Type B pancreatic cell (in vitro differentiated cells): ENCODE measurements around the gene CCDC89. TPM values are rescaled to one million over a fixed set of nuclear protein-coding genes. Genes with fewer than 3 reads are reported as not detected.
"Not testable (repeated sequence)": the region's sequence is repeated elsewhere in the genome, so short reads cannot be mapped to it uniquely, and the experiment has no call there.

Experiments
- DNase-seq: peaks from one replicate; pipeline ENCODE4 v3.0.0; 2021; ENCODE audit warnings: mixed read lengths; ENCODE audit not compliant: unreplicated experiment; ENCODE audit errors: extremely low spot score
- H3K27ac Mint-ChIP-seq: 2 replicates; pipeline ENCODE4 v1.8.0; 2021; ENCODE audit warnings: mild to moderate bottlenecking, mixed read lengths
- H3K27me3 Mint-ChIP-seq: 2 replicates; pipeline ENCODE4 v1.8.0; 2021; ENCODE audit warnings: mixed read lengths
- H3K36me3 Mint-ChIP-seq: 2 replicates; pipeline ENCODE4 v1.8.0; 2021; ENCODE audit warnings: mixed read lengths
- H3K4me1 Mint-ChIP-seq: one replicate; pipeline ENCODE4 v1.8.0; 2021; ENCODE audit warnings: mixed read lengths; ENCODE audit not compliant: unreplicated experiment
- H3K4me3 Mint-ChIP-seq: 2 replicates; pipeline ENCODE4 v1.8.0; 2021; ENCODE audit warnings: mild to moderate bottlenecking, mixed read lengths
- H3K9me3 Mint-ChIP-seq: 2 replicates; pipeline ENCODE4 v1.8.0; 2021; ENCODE audit warnings: mixed read lengths
- total RNA-seq: library from RNA; stranded (reverse); gene quantifications from 2 replicates; pipeline ENCODE4 v1.2.1, GENCODE V29; 2021; ENCODE audit warnings: low replicate concordance
- TF ChIP-seq, protein P1 (sequence below): fragments of 200-600 bp; sonication (generic); conservative IDR thresholded peaks from 2 replicates; pipeline ENCODE4 v1.5.0; 2021; ENCODE audit warnings: antibody characterized with exemption, mild to moderate bottlenecking

CCDC89 gene
- total RNA-seq, 1 donor from 2014 or later, result 0.77 TPM

DNA sequence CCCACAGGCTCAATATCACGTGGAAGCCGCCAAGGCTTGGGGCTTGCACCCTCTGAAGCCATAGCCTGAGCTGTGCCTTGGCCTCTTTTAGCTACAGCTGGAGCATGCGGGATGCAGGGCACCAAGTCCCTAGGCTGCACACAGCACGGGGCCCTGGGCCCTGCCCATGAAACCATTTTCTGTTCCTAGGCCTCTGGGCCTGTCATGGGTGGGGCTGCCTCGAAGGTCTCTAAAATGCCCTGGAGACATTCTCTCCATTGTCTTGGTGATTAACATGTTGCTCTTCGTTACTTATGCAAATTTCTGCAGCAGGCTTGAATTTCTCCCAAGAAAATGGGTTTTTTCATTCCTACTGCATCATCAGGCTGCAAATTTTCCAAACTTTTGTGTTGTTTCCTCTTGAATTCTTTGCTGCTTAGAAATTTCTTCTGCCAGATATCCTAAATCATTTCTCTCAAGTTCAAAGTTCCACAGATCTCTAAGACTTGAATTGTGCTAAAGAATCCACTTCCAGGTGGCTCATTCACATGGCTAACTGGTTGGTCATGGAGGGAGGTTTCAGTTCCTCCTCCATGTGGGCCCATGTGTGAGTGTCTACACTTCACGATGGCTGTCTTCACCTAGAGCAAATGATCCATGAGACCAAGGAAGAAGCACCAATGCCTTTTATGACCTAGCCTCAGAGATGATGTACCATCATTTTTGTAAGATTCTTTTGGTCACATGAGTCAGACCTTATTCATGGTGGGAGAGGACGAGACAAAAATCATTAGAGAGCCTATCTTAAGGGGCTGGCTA lies 13.7 kb downstream of the CCDC89 start:
- TF ChIP-seq, protein P1, sequence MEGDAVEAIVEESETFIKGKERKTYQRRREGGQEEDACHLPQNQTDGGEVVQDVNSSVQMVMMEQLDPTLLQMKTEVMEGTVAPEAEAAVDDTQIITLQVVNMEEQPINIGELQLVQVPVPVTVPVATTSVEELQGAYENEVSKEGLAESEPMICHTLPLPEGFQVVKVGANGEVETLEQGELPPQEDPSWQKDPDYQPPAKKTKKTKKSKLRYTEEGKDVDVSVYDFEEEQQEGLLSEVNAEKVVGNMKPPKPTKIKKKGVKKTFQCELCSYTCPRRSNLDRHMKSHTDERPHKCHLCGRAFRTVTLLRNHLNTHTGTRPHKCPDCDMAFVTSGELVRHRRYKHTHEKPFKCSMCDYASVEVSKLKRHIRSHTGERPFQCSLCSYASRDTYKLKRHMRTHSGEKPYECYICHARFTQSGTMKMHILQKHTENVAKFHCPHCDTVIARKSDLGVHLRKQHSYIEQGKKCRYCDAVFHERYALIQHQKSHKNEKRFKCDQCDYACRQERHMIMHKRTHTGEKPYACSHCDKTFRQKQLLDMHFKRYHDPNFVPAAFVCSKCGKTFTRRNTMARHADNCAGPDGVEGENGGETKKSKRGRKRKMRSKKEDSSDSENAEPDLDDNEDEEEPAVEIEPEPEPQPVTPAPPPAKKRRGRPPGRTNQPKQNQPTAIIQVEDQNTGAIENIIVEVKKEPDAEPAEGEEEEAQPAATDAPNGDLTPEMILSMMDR, result no peak
- Mint-ChIP-seq H3K36me3 (no peaks in the 10 kb centered on the region), H3K9me3 (no peaks in the 10 kb centered on the region), H3K4me1 (no peaks in the 10 kb centered on the region), H3K27ac (no peak overlapping the region), H3K4me3 (no peak overlapping the region), H3K27me3 (peaks cover 6% of the 10 kb centered on the region)
- DNase-seq, result no peak

DNA sequence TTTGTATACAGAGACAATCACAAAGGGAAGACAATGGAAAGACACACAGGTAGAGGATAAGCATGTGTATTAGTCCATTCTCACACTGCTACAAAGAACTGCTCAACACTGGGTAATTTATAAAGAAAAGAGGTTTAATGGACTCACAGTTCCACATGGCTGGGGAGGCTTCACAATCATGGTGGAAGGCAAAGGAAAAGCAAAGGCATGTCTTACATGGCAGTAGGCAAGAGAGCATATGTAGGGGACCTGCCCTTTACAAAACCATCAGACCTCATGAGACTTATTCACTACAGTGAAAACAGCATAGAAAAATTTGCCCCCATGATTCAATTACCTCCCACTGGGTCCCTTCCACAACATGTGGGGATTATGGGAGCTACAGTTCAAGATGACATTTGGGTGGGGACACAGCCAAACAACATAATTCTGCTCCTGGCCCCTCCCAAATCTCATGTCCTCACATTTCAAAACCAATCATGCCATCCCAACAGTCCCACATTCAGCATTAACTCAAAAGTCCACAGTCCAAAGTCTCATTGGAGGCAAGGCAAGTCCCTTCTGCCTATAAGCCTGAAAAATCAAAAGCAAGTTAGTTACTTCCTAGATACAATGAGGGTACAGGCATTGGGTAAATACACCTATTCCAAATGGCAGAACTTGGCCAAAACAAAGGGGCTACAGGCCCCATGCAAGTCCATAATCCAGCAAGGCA lies 14.9 kb downstream of the CCDC89 start:
- not testable (repeated sequence) for H3K9me3 Mint-ChIP-seq, H3K27ac Mint-ChIP-seq, DNase-seq, H3K4me3 Mint-ChIP-seq, H3K27me3 Mint-ChIP-seq, H3K4me1 Mint-ChIP-seq, H3K36me3 Mint-ChIP-seq

DNA sequence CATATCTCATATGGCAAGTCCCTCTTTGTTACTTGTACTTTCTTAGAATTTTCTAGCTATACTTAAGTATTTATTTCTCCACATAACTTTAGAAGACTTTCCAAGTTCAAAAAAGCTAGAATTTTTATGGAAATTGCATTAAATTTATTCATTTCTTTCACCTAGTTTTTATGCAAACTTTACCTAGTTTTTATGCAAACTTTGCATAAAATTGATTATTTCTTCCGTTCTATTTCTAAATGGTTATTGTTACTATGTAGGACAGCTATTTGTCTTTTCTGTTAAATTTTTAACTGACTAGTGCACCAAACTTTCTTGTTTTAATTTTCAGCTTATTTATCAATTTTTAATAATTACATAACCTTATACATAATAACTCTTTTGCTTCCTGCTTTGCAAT lies 17.8 kb downstream of the CCDC89 start:
- Mint-ChIP-seq H3K27me3 (no peaks in the 10 kb centered on the region), H3K4me3 (no peak overlapping the region), H3K36me3 (peaks cover 10% of the 10 kb centered on the region), H3K9me3 (no peaks in the 10 kb centered on the region), H3K27ac (no peak overlapping the region), H3K4me1 (peaks cover 4% of the 10 kb centered on the region)
- DNase-seq, result no peak
- TF ChIP-seq, protein P1, result no peak

DNA sequence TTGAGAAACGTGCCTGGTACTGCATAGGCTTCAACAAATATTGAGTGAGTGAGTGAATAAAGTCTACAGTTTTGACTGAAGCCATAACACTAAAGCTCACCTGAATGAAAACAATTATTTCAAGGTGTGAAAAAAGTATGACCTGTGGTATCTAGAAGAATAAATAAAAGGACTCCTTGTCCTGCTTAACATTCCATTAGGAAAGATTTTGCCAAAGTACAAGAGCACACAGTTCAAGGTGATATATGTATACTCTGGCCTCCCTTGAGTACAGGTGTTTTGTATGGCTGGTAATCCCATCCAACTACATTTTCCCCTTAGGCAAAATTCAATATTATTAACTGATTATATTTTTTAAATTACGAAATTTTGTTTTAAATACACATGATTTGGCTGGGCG lies 19.3 kb downstream of the CCDC89 start:
- Mint-ChIP-seq H3K9me3 (no peaks in the 10 kb centered on the region), H3K4me3 (peak overlapping the region; percentile 31), H3K36me3 (peaks cover 15% of the 10 kb centered on the region), H3K27ac (no peak overlapping the region), H3K4me1 (peaks cover 4% of the 10 kb centered on the region), H3K27me3 (no peaks in the 10 kb centered on the region)
- no peak for DNase-seq
- TF ChIP-seq, protein P1, result no peak

DNA sequence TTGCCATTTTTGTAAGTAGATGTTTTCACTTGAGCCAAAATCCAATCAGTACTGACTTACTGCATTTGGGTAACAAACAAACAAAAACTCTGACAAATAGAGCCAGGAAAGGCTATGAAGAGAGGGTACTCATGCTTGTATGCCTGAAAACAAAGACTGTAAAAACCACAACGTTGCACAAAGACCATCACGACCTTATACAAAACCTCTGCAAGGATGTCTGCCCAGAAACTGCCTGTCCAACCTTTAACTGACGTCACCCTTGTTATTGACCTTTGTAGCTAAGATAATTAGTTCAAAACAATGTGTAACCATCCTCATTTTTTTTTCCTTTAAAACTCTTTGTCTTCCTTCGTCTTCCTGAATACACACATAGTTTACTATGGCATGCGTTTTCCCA lies 20.3 kb downstream of the CCDC89 start:
- DNase-seq, result no peak
- H3K9me3 Mint-ChIP-seq, result no peaks in the 10 kb centered on the region
- peaks cover 13% of the 10 kb centered on the region for H3K4me1 Mint-ChIP-seq
- H3K27me3 Mint-ChIP-seq, result no peaks in the 10 kb centered on the region
- TF ChIP-seq, protein P1, result no peak
- peaks cover 23% of the 10 kb centered on the region for H3K36me3 Mint-ChIP-seq
- H3K4me3 Mint-ChIP-seq, result peak overlapping the region; percentile 96
- H3K27ac Mint-ChIP-seq, result peak overlapping the region; percentile 96
